Neutrophil (primary cell): ENCODE results near the gene NSD2.

ENCODE experiments used
- H3K27ac ChIP-seq: fragments of 200-600 bp; sonication (generic); 2 replicates; pipeline ENCODE4 v1.5.1; 2016; ENCODE audit warnings: mild to moderate bottlenecking, moderate library complexity
- H3K27me3 ChIP-seq: fragments of 200-600 bp; sonication (generic); 2 replicates; pipeline ENCODE4 v1.6.0; 2016; ENCODE audit warnings: mild to moderate bottlenecking
- H3K36me3 ChIP-seq: fragments of 200-600 bp; sonication (generic); 2 replicates; pipeline ENCODE4 v1.5.1; 2017
- H3K4me1 ChIP-seq, 2 experiments: fragments of 200-600 bp in 1 of 2; sonication (generic) in 1 of 2; 1 replicate in 1 of 2; 2 replicates in 1 of 2; pipeline versions ENCODE4 v1.5.1 to v1.6.1; 2013 to 2016; ENCODE audit warnings: low read depth in 1 of 2, low read length in 1 of 2, mild to moderate bottlenecking in 1 of 2, moderate library complexity in 1 of 2; ENCODE audit not compliant: control insufficient read depth in 1 of 2, insufficient read depth in 1 of 2
- H3K4me3 ChIP-seq, 2 experiments: fragments of 200-600 bp in 1 of 2; sonication (generic) in 1 of 2; 1 replicate in 1 of 2; 2 replicates in 1 of 2; pipeline ENCODE4 v1.5.1; 2013 to 2016; ENCODE audit warnings: low read depth in 1 of 2, low read length in 1 of 2, mild to moderate bottlenecking in 1 of 2, moderate library complexity in 1 of 2
- H3K9me3 ChIP-seq: fragments of 200-600 bp; sonication (generic); 2 replicates; pipeline ENCODE4 v1.5.1; 2016
- TF ChIP-seq, protein P1 (sequence below): fragments of 200-600 bp; sonication (generic); IDR thresholded peaks from 2 replicates; pipeline ENCODE4 v1.5.1; 2016; ENCODE audit warnings: antibody characterized with exemption

Gene NSD2

DNA sequence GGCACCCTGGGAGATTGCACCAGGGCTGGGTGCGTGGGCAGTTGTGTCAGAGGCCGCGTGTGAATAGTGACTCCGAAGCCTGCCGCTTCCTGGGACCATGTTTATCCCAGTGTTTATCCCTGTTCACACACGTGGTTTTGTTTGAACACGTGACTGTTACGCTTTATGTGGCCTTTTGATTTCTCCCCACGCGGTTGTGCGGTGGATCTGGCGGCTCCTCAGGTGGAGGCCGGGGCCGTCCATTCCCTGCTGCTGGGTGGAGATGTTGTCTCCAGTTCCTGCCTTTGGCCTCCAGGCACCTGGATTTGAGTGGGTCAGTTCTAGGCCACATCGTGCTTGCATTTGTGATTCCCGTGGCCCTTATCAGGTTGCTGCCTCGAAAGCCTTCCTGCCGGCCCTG is 102.5 kb downstream of the NSD2 start:
- H3K9me3 ChIP-seq, result no peaks in the 10 kb centered on the region
- H3K36me3 ChIP-seq, result peaks cover 86% of the 10 kb centered on the region
- no peaks in the 10 kb centered on the region for H3K4me1 ChIP-seq
- no peak overlapping the region for H3K27ac ChIP-seq
- no peaks in the 10 kb centered on the region for H3K27me3 ChIP-seq
- TF ChIP-seq, protein P1, sequence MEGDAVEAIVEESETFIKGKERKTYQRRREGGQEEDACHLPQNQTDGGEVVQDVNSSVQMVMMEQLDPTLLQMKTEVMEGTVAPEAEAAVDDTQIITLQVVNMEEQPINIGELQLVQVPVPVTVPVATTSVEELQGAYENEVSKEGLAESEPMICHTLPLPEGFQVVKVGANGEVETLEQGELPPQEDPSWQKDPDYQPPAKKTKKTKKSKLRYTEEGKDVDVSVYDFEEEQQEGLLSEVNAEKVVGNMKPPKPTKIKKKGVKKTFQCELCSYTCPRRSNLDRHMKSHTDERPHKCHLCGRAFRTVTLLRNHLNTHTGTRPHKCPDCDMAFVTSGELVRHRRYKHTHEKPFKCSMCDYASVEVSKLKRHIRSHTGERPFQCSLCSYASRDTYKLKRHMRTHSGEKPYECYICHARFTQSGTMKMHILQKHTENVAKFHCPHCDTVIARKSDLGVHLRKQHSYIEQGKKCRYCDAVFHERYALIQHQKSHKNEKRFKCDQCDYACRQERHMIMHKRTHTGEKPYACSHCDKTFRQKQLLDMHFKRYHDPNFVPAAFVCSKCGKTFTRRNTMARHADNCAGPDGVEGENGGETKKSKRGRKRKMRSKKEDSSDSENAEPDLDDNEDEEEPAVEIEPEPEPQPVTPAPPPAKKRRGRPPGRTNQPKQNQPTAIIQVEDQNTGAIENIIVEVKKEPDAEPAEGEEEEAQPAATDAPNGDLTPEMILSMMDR, result no peak
- H3K4me3 ChIP-seq, result no peak overlapping the region

DNA sequence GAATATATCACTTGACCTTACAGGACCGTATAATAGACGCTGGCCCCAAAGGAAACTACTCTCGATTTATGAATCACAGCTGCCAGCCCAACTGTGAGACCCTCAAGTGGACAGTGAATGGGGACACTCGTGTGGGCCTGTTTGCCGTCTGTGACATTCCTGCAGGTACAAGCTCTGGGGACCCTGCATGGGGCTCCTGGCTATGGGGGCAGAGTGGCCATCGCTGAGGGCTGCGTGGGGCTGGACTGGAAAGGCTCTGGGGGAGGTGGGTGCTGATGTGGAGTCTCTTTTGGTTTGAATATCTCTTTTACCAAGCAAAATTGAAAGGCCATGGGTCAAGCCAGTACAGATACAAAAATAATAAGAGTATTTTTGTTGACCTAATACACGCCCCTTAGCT is 103.6 kb downstream of the NSD2 start:
- Histone ChIP-seq H3K36me3 (peaks cover 92% of the 10 kb centered on the region), H3K27me3 (no peaks in the 10 kb centered on the region)

DNA sequence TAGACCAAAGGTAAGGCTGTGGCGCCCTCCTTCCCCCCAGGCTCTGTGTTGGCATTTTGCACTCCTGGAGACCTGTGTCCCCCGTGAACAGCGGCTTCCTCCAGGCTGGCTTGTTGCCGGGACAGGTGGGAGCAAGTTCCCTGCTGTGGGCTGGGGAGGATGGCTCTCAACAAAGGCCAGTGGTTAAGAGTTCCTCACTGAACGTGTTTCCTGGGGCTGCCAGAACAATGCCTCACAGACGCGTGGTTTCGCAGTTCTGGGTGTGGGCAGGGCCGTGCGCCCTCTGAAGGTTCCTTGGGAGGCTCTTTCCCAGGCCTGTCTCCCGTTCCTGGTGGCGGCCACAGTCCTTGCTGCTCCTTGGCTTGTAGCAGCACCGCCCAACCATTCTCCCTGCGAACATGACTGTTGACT is 104.2 kb downstream of the NSD2 start:
- TF ChIP-seq, protein P1, result no peak
- H3K9me3 ChIP-seq, result no peaks in the 10 kb centered on the region
- no peaks in the 10 kb centered on the region for H3K27me3 ChIP-seq
- H3K36me3 ChIP-seq, result peaks cover 92% of the 10 kb centered on the region
- H3K4me3 ChIP-seq, result no peak overlapping the region
- no peaks in the 10 kb centered on the region for H3K4me1 ChIP-seq
- no peak overlapping the region for H3K27ac ChIP-seq

More for the DNA sequence above, 103.6 kb downstream of the NSD2 start:
- no peaks in the 10 kb centered on the region for H3K4me1 ChIP-seq
- H3K9me3 ChIP-seq, result no peaks in the 10 kb centered on the region
- TF ChIP-seq, protein P1, result no peak
- H3K4me3 ChIP-seq, result no peak overlapping the region
- H3K27ac ChIP-seq, result no peak overlapping the region

DNA sequence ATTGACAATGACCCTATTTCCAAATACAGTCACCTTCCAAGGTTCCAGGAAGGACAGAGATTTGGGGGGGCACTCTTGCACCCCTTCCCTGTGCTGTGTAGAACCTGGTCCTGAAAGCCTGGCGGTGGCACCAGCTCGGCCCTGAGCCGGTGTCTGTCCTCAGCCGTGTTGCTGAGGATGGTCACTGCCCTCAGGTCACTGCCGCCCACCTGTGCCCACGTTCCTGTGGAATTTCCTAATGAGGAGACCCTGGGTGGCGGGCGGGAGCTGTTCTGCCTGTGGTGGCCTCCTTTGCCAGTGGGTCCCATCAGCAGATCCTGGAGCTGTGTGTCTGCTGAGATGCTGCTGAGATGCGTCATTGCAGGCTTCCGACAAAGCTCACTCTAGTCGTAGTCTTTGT is 104.7 kb downstream of the NSD2 start:
- Histone ChIP-seq H3K27me3 (no peaks in the 10 kb centered on the region), H3K36me3 (peaks cover 92% of the 10 kb centered on the region), H3K27ac (no peak overlapping the region), H3K4me3 (no peak overlapping the region), H3K4me1 (no peaks in the 10 kb centered on the region), H3K9me3 (no peaks in the 10 kb centered on the region)
- TF ChIP-seq, protein P1, result no peak

DNA sequence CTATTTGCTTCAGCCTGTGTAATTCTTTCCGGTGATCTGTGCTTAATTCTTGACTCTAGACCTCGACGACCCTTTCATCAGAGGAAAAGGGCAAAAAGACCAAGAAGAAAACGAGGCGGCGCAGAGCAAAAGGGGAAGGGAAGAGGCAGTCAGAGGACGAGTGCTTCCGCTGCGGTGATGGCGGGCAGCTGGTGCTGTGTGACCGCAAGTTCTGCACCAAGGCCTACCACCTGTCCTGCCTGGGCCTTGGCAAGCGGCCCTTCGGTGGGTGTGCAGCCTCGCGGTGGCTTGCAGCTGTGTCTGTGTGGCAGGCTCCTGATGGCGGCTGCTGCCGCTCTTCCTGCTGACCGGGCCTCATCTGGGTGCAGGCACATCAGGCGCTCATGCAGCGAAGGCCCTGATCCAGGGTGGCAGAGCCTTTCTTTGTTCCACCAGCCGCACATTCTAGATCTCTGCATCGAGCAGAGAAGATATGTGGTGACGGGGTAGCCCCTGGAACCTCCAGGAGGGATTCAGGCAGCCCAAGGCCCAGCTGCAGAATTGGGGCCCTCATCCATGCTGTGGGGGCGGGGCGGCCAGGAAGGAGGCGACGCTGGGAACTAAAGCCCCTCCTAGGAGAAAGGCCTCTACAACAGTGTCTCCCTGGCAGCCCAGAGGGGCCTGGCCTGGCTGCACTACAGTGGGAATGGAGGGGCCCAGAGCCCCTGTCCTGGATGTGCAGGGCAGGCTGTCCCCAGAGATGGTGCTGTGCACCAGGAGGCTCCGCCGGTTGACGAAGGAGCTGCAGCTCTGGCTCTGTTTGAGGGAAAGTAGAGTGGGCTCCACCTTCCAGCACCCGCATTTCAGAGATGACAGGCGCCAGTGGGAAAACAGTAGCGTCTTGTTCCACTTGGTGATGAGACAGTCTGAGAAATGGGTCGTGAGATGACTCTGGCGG is 105.5 kb downstream of the NSD2 start:
- TF ChIP-seq, protein P1, result no peak
- no peak overlapping the region for H3K27ac ChIP-seq
- H3K4me1 ChIP-seq, result no peaks in the 10 kb centered on the region
- no peaks in the 10 kb centered on the region for H3K9me3 ChIP-seq
- no peak overlapping the region for H3K4me3 ChIP-seq
- H3K27me3 ChIP-seq, result no peaks in the 10 kb centered on the region
- H3K36me3 ChIP-seq, result peaks cover 93% of the 10 kb centered on the region
